ENCODE data around the gene CST9. TPM values are rescaled to one million over a fixed set of nuclear protein-coding genes. Genes with fewer than 3 reads are reported as not detected.
A peak's percentile ranks its signal among the peaks of the same experiment; 100 is the strongest.

CST9 gene
- total RNA-seq, 1 donor from 2014 or later, result not detected

GRCh38 chr20:23629017-23629541 lies 23.4 kb upstream of the CST9 start:
- Histone ChIP-seq H3K27me3 (ENCODE audit: control insufficient read depth, insufficient read depth, low read length) (no peaks in the 10 kb centered on the region), H3K36me3 (ENCODE audit: control insufficient read depth, insufficient read depth, low read length) (peaks cover 3% of the 10 kb centered on the region), H3K4me3 (ENCODE audit: low read depth, low read length) (no peak overlapping the region)
- peak; percentile 74 for DNase-seq (ENCODE audit: low read depth)
- no peak for TF ChIP-seq CTCF (IDR thresholded peaks at IDR 0.05; ENCODE audit: insufficient read depth, low read length, poor library complexity, severe bottlenecking)

- Histone ChIP-seq H3K4me3 (ENCODE audit: low read depth, low read length) (no peak overlapping the region), H3K27me3 (ENCODE audit: control insufficient read depth, insufficient read depth, low read length) (no peaks in the 10 kb centered on the region), H3K36me3 (ENCODE audit: control insufficient read depth, insufficient read depth, low read length) (peaks cover 3% of the 10 kb centered on the region)
- TF ChIP-seq CTCF (IDR thresholded peaks at IDR 0.05; ENCODE audit: insufficient read depth, low read length, poor library complexity, severe bottlenecking), result no peak
- DNase-seq (ENCODE audit: low read depth), result no peak
Observed at GRCh38 chr20:23628402-23629016, 22.8 kb upstream of the CST9 start.

GRCh38 chr20:23627501-23627900 lies 21.8 kb upstream of the CST9 start:
- Histone ChIP-seq H3K4me3 (ENCODE audit: low read depth, low read length) (no peak overlapping the region), H3K27me3 (ENCODE audit: control insufficient read depth, insufficient read depth, low read length) (no peaks in the 10 kb centered on the region), H3K36me3 (ENCODE audit: control insufficient read depth, insufficient read depth, low read length) (no peaks in the 10 kb centered on the region)
- no peak for TF ChIP-seq CTCF (IDR thresholded peaks at IDR 0.05; ENCODE audit: insufficient read depth, low read length, poor library complexity, severe bottlenecking)
- DNase-seq (ENCODE audit: low read depth), result no peak

GRCh38 chr20:23626040-23626620 lies 20.4 kb upstream of the CST9 start:
- H3K36me3 ChIP-seq (ENCODE audit: control insufficient read depth, insufficient read depth, low read length), result no peaks in the 10 kb centered on the region
- no peaks in the 10 kb centered on the region for H3K27me3 ChIP-seq (ENCODE audit: control insufficient read depth, insufficient read depth, low read length)
- H3K4me3 ChIP-seq (ENCODE audit: low read depth, low read length), result no peak overlapping the region
- no peak for DNase-seq (ENCODE audit: low read depth)
- no peak for TF ChIP-seq CTCF (IDR thresholded peaks at IDR 0.05; ENCODE audit: insufficient read depth, low read length, poor library complexity, severe bottlenecking)

GRCh38 chr20:23625236-23625964 lies 19.7 kb upstream of the CST9 start:
- no peak for DNase-seq (ENCODE audit: low read depth)
- no peaks in the 10 kb centered on the region for H3K36me3 ChIP-seq (ENCODE audit: control insufficient read depth, insufficient read depth, low read length)
- H3K4me3 ChIP-seq (ENCODE audit: low read depth, low read length), result no peak overlapping the region
- H3K27me3 ChIP-seq (ENCODE audit: control insufficient read depth, insufficient read depth, low read length), result no peaks in the 10 kb centered on the region
- TF ChIP-seq CTCF (IDR thresholded peaks at IDR 0.05; ENCODE audit: insufficient read depth, low read length, poor library complexity, severe bottlenecking), result no peak

Measured in kidney epithelial cell (primary cell).